Hepatocyte (in vitro differentiated cells): ENCODE results near the gene DNAH7. TPM values are rescaled to one million over a fixed set of nuclear protein-coding genes. Genes with fewer than 3 reads are reported as not detected.

ENCODE experiments used
- DNase-seq: peaks from one replicate; pipeline ENCODE4 v3.0.0-alpha.2; 2016; ENCODE audit warnings: low spot score
- H2AFZ ChIP-seq: fragments of 200-600 bp; sonication (generic); 2 replicates; pipeline ENCODE4 v1.6.0; 2016; ENCODE audit warnings: antibody characterized with exemption, mild to moderate bottlenecking
- H3K27ac ChIP-seq: fragments of 200-600 bp; sonication (generic); 2 replicates; pipeline ENCODE4 v1.5.1; 2016; ENCODE audit warnings: mild to moderate bottlenecking
- H3K27me3 ChIP-seq: fragments of 200-600 bp; sonication (generic); 2 replicates; pipeline ENCODE4 v1.6.1; 2016
- H3K36me3 ChIP-seq: fragments of 200-600 bp; sonication (generic); replicated peaks from 2 replicates; pipeline ENCODE4 v1.5.1; 2016; ENCODE audit warnings: low read depth; ENCODE audit not compliant: insufficient read depth
- H3K4me1 ChIP-seq: fragments of 200-600 bp; sonication (generic); 2 replicates; pipeline ENCODE4 v1.5.1; 2016; ENCODE audit warnings: mild to moderate bottlenecking, moderate library complexity; ENCODE audit not compliant: insufficient read depth
- H3K4me2 ChIP-seq: fragments of 200-600 bp; sonication (generic); 2 replicates; pipeline ENCODE4 v1.6.0; 2016
- H3K4me3 ChIP-seq: fragments of 200-600 bp; sonication (generic); 2 replicates; pipeline ENCODE4 v1.5.1; 2016; ENCODE audit warnings: mild to moderate bottlenecking
- H3K79me2 ChIP-seq: fragments of 200-600 bp; sonication (generic); 2 replicates; pipeline ENCODE4 v1.6.0; 2017; ENCODE audit warnings: mild to moderate bottlenecking
- H3K9me2 ChIP-seq: fragments of 200-600 bp; sonication (generic); replicated peaks from 2 replicates; pipeline ENCODE4 v1.6.0; 2017; ENCODE audit warnings: mild to moderate bottlenecking; ENCODE audit not compliant: insufficient read depth
- H3K9me3 ChIP-seq: fragments of 200-600 bp; sonication (generic); 2 replicates; pipeline ENCODE4 v1.5.1; 2016; ENCODE audit warnings: low read depth, mild to moderate bottlenecking
- H4K20me1 ChIP-seq: fragments of 200-600 bp; sonication (generic); 2 replicates; pipeline ENCODE4 v1.6.0; 2016; ENCODE audit warnings: mild to moderate bottlenecking; ENCODE audit not compliant: insufficient read depth, poor library complexity, severe bottlenecking
- EZH2 ChIP-seq: fragments of 200-600 bp; sonication (generic); IDR thresholded peaks from 2 replicates; pipeline ENCODE4 v1.6.1; 2016; ENCODE audit warnings: antibody characterized with exemption, mild to moderate bottlenecking, borderline replicate concordance
- EZH2phosphoT487 ChIP-seq: fragments of 200-600 bp; sonication (generic); IDR thresholded peaks from one replicate; pipeline ENCODE4 v1.6.1; 2018; ENCODE audit warnings: antibody characterized with exemption, mild to moderate bottlenecking, low read depth, moderate library complexity; ENCODE audit not compliant: unreplicated experiment, severe bottlenecking
- WGBS: methylation state at CpG from one replicate; pipeline ENCODE4 v1.1.6; 2016; ENCODE audit warnings: low lambda C conversion rate; ENCODE audit errors: missing lambda C conversion rate; 5-methylcytosine and 5-hydroxymethylcytosine counted together
- polyA plus RNA-seq: library from polyadenylated mRNA; unstranded; fragments of >200 nt; fragmentation: Nextera tagmentation; extraction: Ambion mirVana; gene quantifications from 2 replicates; pipeline ENCODE4 v1.2.1, GENCODE V29; 2016
- total RNA-seq: library from RNA; depleted of rRNA; stranded (reverse); fragments of >200 nt; gene quantifications from 2 replicates; pipeline ENCODE4 v1.2.3, GENCODE V29; 2014
- TF ChIP-seq, protein P1 (sequence below): fragments of 200-600 bp; sonication (generic); IDR thresholded peaks from 2 replicates; pipeline ENCODE4 v1.5.1; 2016; ENCODE audit warnings: antibody characterized with exemption, mild to moderate bottlenecking; ENCODE audit not compliant: poor library complexity

The DNAH7 gene
- total and polyA plus RNA-seq, 2 experiments from 2014 or later, result 0.29 to 1.2 TPM

DNA sequence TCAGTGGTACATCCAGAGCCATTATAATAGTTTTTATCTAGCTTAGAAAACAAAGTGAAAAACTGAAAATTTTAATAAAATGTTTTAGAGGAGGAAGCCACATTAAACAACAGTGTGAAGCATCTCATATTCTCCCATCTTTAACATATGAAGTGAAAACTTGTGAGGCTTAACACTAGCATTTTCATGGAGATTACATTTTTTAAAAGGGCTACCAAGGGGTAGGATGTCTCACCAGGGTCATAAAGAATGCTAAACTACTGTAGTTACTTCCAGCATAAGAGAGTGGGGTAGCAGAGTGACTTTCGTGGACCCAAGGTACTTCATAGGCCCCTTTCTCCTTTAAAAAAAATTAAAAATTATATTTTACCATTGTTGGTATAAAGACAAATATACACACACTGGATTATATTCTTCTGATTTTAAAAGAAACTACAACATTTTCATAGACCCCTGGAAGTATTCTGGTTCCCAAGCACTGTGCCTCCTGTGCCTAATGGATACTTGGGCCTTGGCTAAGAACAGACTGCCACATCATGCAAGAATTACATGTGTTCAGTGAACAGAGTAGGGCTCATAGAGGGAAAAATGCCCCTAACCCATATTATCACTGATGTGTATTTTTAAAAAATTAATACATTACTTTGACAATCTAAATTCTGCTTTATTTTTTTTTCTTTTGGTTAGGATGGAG is 263.2 kb downstream of the DNAH7 start:
- no peak overlapping the region for H3K4me3 ChIP-seq
- no peaks in the 10 kb centered on the region for H3K79me2 ChIP-seq
- H3K36me3 ChIP-seq, result no peaks in the 10 kb centered on the region
- TF ChIP-seq EZH2, result no peak
- TF ChIP-seq, protein P1, sequence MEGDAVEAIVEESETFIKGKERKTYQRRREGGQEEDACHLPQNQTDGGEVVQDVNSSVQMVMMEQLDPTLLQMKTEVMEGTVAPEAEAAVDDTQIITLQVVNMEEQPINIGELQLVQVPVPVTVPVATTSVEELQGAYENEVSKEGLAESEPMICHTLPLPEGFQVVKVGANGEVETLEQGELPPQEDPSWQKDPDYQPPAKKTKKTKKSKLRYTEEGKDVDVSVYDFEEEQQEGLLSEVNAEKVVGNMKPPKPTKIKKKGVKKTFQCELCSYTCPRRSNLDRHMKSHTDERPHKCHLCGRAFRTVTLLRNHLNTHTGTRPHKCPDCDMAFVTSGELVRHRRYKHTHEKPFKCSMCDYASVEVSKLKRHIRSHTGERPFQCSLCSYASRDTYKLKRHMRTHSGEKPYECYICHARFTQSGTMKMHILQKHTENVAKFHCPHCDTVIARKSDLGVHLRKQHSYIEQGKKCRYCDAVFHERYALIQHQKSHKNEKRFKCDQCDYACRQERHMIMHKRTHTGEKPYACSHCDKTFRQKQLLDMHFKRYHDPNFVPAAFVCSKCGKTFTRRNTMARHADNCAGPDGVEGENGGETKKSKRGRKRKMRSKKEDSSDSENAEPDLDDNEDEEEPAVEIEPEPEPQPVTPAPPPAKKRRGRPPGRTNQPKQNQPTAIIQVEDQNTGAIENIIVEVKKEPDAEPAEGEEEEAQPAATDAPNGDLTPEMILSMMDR, result no peak
- no peak for TF ChIP-seq EZH2phosphoT487
- no peaks in the 10 kb centered on the region for H4K20me1 ChIP-seq
- H3K27me3 ChIP-seq, result no peaks in the 10 kb centered on the region
- no peak overlapping the region for H3K4me2 ChIP-seq
- H3K9me2 ChIP-seq, result no peaks in the 10 kb centered on the region
- H3K27ac ChIP-seq, result no peak overlapping the region
- DNase-seq, result no peak
- no peaks in the 10 kb centered on the region for H3K4me1 ChIP-seq
- H3K9me3 ChIP-seq, result no peaks in the 10 kb centered on the region
- WGBS, result 81% methylated on average over 1 of the region's 1 CpG
- H2AFZ ChIP-seq, result no peak overlapping the region

DNA sequence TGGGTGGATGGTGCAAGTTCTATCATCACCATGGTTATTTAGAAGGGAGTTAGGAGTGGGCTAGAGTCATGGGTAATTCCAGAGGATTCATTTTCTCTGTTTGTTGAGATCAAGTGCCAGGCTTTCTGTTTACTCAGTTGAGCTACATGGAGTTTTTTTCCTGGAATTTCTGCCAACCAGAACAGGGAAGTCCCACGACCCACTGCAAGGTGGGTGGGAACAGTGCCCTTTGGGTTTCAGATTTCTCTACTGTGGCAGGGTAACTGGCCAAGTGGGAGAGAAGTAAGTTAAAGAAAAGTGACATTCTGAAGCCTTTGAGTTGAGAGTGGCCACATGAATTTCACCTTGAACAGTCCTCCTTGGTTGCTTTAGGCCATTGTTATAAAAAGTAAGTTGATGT is 272.8 kb downstream of the DNAH7 start:
- WGBS, result 70% methylated on average over 1 of the region's 1 CpG
- no peaks in the 10 kb centered on the region for H3K27me3 ChIP-seq
- no peaks in the 10 kb centered on the region for H3K4me1 ChIP-seq
- no peaks in the 10 kb centered on the region for H4K20me1 ChIP-seq
- no peak for DNase-seq
- H3K4me2 ChIP-seq, result no peak overlapping the region
- H3K4me3 ChIP-seq, result no peak overlapping the region
- H3K36me3 ChIP-seq, result no peaks in the 10 kb centered on the region
- no peaks in the 10 kb centered on the region for H3K9me2 ChIP-seq
- H2AFZ ChIP-seq, result no peak overlapping the region
- no peak overlapping the region for H3K27ac ChIP-seq
- H3K79me2 ChIP-seq, result no peaks in the 10 kb centered on the region
- H3K9me3 ChIP-seq, result no peaks in the 10 kb centered on the region
- no peak for TF ChIP-seq EZH2phosphoT487
- TF ChIP-seq EZH2, result no peak
- TF ChIP-seq, protein P1, result no peak

DNA sequence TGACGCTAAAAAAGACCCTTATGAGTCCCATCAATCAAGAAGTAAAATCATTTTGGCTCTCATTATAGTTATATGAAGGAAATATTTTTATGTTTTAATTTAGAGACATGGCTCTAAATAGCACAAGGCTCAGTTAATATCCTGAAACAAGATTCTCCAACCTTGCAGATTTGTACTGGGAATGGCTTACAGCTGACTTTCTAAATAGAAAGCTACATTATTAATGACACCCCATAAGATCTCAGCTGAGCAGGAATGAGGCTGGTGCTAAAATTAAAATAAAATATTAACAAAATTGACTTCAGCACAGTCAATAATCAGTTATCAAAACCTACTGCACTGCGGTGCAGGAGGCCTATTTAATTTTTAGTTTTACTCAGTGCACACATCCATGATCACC is 274.8 kb downstream of the DNAH7 start:
- H3K4me3 ChIP-seq, result no peak overlapping the region
- H3K4me1 ChIP-seq, result no peaks in the 10 kb centered on the region
- DNase-seq, result no peak
- H3K4me2 ChIP-seq, result no peak overlapping the region
- no peak overlapping the region for H3K27ac ChIP-seq
- H4K20me1 ChIP-seq, result no peaks in the 10 kb centered on the region
- H3K79me2 ChIP-seq, result no peaks in the 10 kb centered on the region
- no peaks in the 10 kb centered on the region for H3K9me3 ChIP-seq
- TF ChIP-seq, protein P1, result no peak
- TF ChIP-seq EZH2phosphoT487 (no peak), EZH2 (no peak)
- 83% methylated on average over 2 of the region's 2 CpGs for WGBS
- no peak overlapping the region for H2AFZ ChIP-seq
- no peaks in the 10 kb centered on the region for H3K9me2 ChIP-seq
- H3K27me3 ChIP-seq, result no peaks in the 10 kb centered on the region
- H3K36me3 ChIP-seq, result no peaks in the 10 kb centered on the region
